Measurements from ENCODE around the gene CARNS1. TPM values are rescaled to one million over a fixed set of nuclear protein-coding genes. Genes with fewer than 3 reads are reported as not detected.
"Not testable (repeated sequence)": the region's sequence is repeated elsewhere in the genome, so short reads cannot be mapped to it uniquely, and the experiment has no call there.

The CARNS1 gene
- total RNA-seq, 2 experiments from 2014 or later = 6.2 to 6.9 TPM

DNA sequence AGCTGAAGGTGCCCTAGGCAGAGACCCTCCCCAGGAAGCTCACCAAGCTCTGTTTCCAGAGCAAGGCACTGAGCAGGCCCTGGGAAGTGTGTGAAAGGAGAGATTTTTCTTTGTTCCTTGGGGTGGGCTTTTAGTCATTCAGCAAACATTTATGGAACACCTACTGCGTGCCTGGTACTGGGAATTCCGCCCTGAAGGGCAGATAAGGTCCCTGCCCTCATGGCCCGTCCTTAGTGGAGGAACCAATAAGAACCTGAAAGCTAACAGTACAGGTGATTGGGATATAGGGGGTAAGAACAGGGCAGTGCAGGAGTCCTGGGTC lies 49.7 kb downstream of the CARNS1 start:
- intact Hi-C loops (cut with micrococcal nuclease) = no loop called here
- Mint-ChIP-seq H3K4me1 (ENCODE audit: low read depth) (peaks cover 34% of the 10 kb centered on the region), H3K4me3 (peak overlapping the region; percentile 88), H3K27ac (peak overlapping the region; percentile 93), H3K27me3 (no peaks in the 10 kb centered on the region), H3K9me3 (no peaks in the 10 kb centered on the region), H3K36me3 (ENCODE audit: low read depth) (peaks cover 11% of the 10 kb centered on the region)
- ChIA-PET CTCF (interaction anchor here (0.5 to 1.7 kb wide), 3 partner anchors 13 to 114 kb away, joined by 3 to 8 read pairs (median 5); no protein-coding TSS in a partner anchor), POLR2A (interaction anchor here (0.7 to 7.2 kb wide), 15 partner anchors 12 to 120 kb away, joined by 3 to 83 read pairs (median 4); partner anchors contain the start of genes AIP, PPP1CA, PTPRCAP and RAD9A)
- ATAC-seq (no peak), DNase-seq (no peak)
- TF ChIP-seq CTCF (IDR thresholded peaks at IDR 0.05) = no peak

DNA sequence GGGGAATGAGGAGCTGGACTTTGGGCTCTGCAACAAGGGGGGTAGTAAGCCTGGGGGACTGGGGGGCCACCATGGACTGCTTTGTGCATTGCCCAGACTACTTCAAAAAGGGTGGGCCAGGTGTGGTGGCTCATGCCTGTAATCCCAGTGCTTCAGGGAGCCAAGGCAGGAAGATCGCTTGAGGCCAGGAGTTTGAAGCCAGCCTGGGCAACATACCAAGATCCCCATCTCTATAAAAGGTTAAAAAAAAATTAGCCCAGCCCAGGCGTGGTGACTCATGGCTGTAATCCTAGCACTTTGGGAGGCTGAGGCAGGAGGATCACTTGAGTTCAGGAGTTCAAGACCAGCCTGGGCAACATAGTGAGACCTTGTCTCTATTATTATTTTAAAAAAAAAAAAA lies 50.1 kb downstream of the CARNS1 start:
- CTCF ChIA-PET = interaction anchor here (0.6 to 1.7 kb wide), 3 partner anchors 27 to 114 kb away, joined by 3 to 8 read pairs (median 5); no protein-coding TSS in a partner anchor
- peaks cover 11% of the 10 kb centered on the region for H3K36me3 Mint-ChIP-seq (ENCODE audit: low read depth)
- H3K4me3 Mint-ChIP-seq = peak overlapping the region; percentile 88
- POLR2A ChIA-PET = interaction anchor here (0.8 to 7.2 kb wide), 13 partner anchors 14 to 120 kb away, joined by 3 to 83 read pairs (median 4); partner anchors contain the start of genes AIP, PPP1CA, PTPRCAP and RAD9A
- H3K9me3 Mint-ChIP-seq; H3K27me3 Mint-ChIP-seq; DNase-seq; intact Hi-C loops (cut with micrococcal nuclease); ATAC-seq: not testable (repeated sequence)
- H3K4me1 Mint-ChIP-seq (ENCODE audit: low read depth) = peaks cover 34% of the 10 kb centered on the region
- H3K27ac Mint-ChIP-seq = peak overlapping the region; percentile 93

DNA sequence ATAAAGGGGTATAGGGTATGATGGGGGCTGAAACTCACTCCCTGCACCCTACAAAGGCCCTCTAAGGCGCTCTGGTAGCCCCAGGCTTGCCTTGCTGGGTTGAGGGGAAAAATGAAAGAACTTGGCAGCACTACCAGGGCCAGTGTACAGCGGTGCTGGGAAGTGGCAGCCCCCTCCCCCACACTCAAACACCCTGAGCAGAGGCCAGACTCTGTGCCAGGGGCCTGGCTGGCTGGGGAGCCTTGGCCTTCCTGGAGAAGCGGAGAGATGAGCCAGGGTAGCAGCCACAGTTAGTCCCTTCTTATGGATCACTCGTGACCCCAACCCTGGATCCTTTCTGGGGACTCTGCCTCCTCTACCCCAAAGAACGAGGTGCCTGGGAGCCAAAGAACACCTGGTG lies 50.9 kb downstream of the CARNS1 start:
- no peak for TF ChIP-seq CTCF (IDR thresholded peaks at IDR 0.05)
- H3K4me1 Mint-ChIP-seq (ENCODE audit: low read depth) = peaks cover 34% of the 10 kb centered on the region
- peak overlapping the region; percentile 95 for H3K4me3 Mint-ChIP-seq
- intact Hi-C loops (cut with micrococcal nuclease) = no loop called here
- peak overlapping the region; percentile 68 for H3K27ac Mint-ChIP-seq
- DNase-seq (no peak), ATAC-seq (no peak)
- POLR2A ChIA-PET = interaction anchor here (0.7 to 7.2 kb wide), 5 partner anchors 20 to 66 kb away, joined by 3 to 83 read pairs (median 6); partner anchors contain the start of genes AIP, PPP1CA and PTPRCAP
- no peaks in the 10 kb centered on the region for H3K27me3 Mint-ChIP-seq
- H3K9me3 Mint-ChIP-seq = no peaks in the 10 kb centered on the region
- peaks cover 11% of the 10 kb centered on the region for H3K36me3 Mint-ChIP-seq (ENCODE audit: low read depth)
- CTCF ChIA-PET = interaction anchor here (0.6 to 1.7 kb wide), 2 partner anchors 27 to 107 kb away, joined by 3 to 8 read pairs; no protein-coding TSS in a partner anchor

DNA sequence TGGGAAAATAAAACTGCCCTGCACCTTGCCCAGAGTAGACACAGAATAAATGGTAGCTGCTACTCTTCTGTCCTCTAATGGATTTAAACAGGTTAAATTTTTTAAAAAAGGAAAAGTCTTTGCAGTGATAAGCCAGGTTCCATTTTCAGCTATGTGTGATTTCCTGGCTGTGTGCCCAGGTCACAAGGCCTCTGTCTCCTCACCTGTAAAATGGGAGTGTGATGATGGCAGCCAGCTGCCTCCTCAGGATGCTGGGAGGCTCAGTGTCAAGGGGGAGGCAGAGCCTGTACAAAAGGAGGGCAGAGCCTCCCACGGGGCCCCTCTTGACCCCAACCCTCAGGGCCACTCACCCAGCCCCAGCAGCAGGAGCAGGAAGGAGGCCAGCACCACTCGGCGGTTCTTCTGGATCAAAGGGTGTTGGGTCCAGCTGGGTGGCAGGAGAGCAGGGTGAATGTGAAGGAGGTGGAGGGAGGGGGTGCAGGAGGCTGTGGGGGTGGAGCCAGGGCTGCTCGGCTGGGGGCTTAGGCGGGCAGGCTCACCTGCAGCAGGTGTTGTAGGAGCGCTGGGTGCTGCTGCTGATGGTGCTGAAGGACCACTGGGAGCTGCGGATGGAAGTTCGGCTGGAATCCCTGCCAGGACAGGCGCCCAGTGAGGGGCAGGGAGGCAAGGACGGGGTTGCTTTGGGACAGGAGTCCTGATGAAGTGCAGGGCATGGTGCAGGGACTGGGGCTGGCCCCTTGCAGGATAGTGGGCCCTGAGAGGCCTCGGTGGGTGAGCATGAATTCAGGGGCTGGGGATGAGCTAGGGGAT lies 51.7 kb downstream of the CARNS1 start:
- Mint-ChIP-seq H3K9me3 (no peaks in the 10 kb centered on the region), H3K27me3 (no peaks in the 10 kb centered on the region), H3K4me1 (ENCODE audit: low read depth) (peaks cover 34% of the 10 kb centered on the region), H3K4me3 (peak overlapping the region; percentile 95), H3K27ac (peak overlapping the region; percentile 92), H3K36me3 (ENCODE audit: low read depth) (peaks cover 11% of the 10 kb centered on the region)
- no peak for ATAC-seq
- no peak for TF ChIP-seq CTCF (IDR thresholded peaks at IDR 0.05)
- intact Hi-C loops (cut with micrococcal nuclease) = no loop called here
- ChIA-PET POLR2A (interaction anchor here (0.7 to 7.2 kb wide), 7 partner anchors 9 to 196 kb away, joined by 3 to 83 read pairs (median 3); partner anchors contain the start of genes AIP, PPP1CA and PTPRCAP), CTCF (interaction anchor here (0.8 to 2.4 kb wide), 5 partner anchors 28 to 150 kb away, joined by 3 to 5 read pairs (median 5); partner anchors contain the start of genes CDK2AP2 and RAD9A)
- no peak for DNase-seq

GRCh38 chr11:67468056-67468455 lies 52.6 kb downstream of the CARNS1 start:
- peaks cover 11% of the 10 kb centered on the region for H3K36me3 Mint-ChIP-seq (ENCODE audit: low read depth)
- peaks cover 34% of the 10 kb centered on the region for H3K4me1 Mint-ChIP-seq (ENCODE audit: low read depth)
- CTCF ChIA-PET = interaction anchor here (0.9 to 2.4 kb wide), 11 partner anchors 14 to 151 kb away, joined by 3 to 18 read pairs (median 4); partner anchors contain the start of genes CDK2AP2, PPP1CA, RAD9A and TBC1D10C
- H3K27me3 Mint-ChIP-seq = no peaks in the 10 kb centered on the region
- peak overlapping the region; percentile 95 for H3K4me3 Mint-ChIP-seq
- peak overlapping the region; percentile 92 for H3K27ac Mint-ChIP-seq
- intact Hi-C loops (cut with micrococcal nuclease) = no loop called here
- H3K9me3 Mint-ChIP-seq = no peaks in the 10 kb centered on the region
- DNase-seq (peak; percentile 61), ATAC-seq (no peak)
- no peak for TF ChIP-seq CTCF (IDR thresholded peaks at IDR 0.05)
- POLR2A ChIA-PET = interaction anchor here (0.6 to 7.2 kb wide), 14 partner anchors 8 to 197 kb away, joined by 3 to 83 read pairs (median 4); partner anchors contain the start of genes AIP, CABP4, PPP1CA and PTPRCAP

Data from activated CD8-positive, alpha-beta T cell treated with anti-CD3 and anti-CD28 coated beads for 36 hours (primary cell).